BE2C (cell line): ENCODE data around the gene ARHGAP6.

Experiments used
- DNase-seq: peaks from one replicate; pipeline ENCODE4 v3.0.0-alpha.2; 2020
- H3K27me3 ChIP-seq: fragments of 250-450 bp; sonication (Bioruptor Pico); 2 replicates; pipeline ENCODE4 v1.5.1; 2020; ENCODE audit warnings: mild to moderate bottlenecking
- H3K36me3 ChIP-seq: fragments of 250-450 bp; sonication (Bioruptor Pico); 2 replicates; pipeline ENCODE4 v1.5.1; 2020; ENCODE audit warnings: mild to moderate bottlenecking
- H3K4me1 ChIP-seq: fragments of 250-450 bp; sonication (Bioruptor Pico); 2 replicates; pipeline ENCODE4 v1.5.1; 2020
- H3K4me3 ChIP-seq: 2 replicates; pipeline ENCODE4 v1.5.1; 2011; ENCODE audit warnings: low read depth, low read length
- H3K9me3 ChIP-seq: fragments of 250-450 bp; sonication (Bioruptor Pico); 2 replicates; pipeline ENCODE4 v1.5.1; 2020
- CTCF ChIP-seq: IDR thresholded peaks from 2 replicates; pipeline ENCODE4 v1.5.1; 2012; ENCODE audit warnings: mild to moderate bottlenecking, low read depth, low read length

Gene ARHGAP6

GRCh38 chrX:11285651-11286050 is 380.1 kb downstream of the ARHGAP6 start:
- Histone ChIP-seq H3K27me3 (no peaks in the 10 kb centered on the region), H3K9me3 (no peaks in the 10 kb centered on the region), H3K36me3 (no peaks in the 10 kb centered on the region), H3K4me3 (no peak overlapping the region), H3K4me1 (no peaks in the 10 kb centered on the region)
- no peak for TF ChIP-seq CTCF
- DNase-seq = no peak

- H3K9me3 ChIP-seq = no peaks in the 10 kb centered on the region
- H3K36me3 ChIP-seq = no peaks in the 10 kb centered on the region
- no peaks in the 10 kb centered on the region for H3K27me3 ChIP-seq
- no peak for TF ChIP-seq CTCF
- no peak overlapping the region for H3K4me3 ChIP-seq
- H3K4me1 ChIP-seq = no peaks in the 10 kb centered on the region
- DNase-seq = no peak
Observed at GRCh38 chrX:11282043-11282442, 383.7 kb downstream of the ARHGAP6 start.

DNA sequence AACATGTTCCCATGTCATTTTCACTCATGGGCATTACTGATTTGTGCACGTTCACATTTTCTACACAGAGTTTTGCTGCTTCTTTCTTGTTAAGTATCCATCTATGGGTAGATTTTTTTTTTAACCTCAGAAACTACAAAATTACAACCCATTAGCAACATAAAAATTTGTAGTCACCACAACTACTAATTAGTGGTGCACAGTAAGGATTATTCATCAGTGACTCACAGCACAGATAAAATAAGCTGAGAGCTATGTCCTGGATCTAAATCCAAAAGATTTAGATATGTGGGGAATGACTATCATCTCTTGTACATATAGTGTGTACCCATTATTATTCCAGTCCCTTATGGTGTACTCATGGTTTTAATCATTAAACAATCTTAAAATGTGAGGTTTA is 392.2 kb downstream of the ARHGAP6 start:
- no peak for DNase-seq
- H3K9me3 ChIP-seq = no peaks in the 10 kb centered on the region
- no peak overlapping the region for H3K4me3 ChIP-seq
- TF ChIP-seq CTCF = no peak
- no peaks in the 10 kb centered on the region for H3K36me3 ChIP-seq
- H3K27me3 ChIP-seq = no peaks in the 10 kb centered on the region
- H3K4me1 ChIP-seq = no peaks in the 10 kb centered on the region

GRCh38 chrX:11272863-11273262 is 392.9 kb downstream of the ARHGAP6 start:
- Histone ChIP-seq H3K36me3 (no peaks in the 10 kb centered on the region), H3K4me3 (no peak overlapping the region), H3K9me3 (no peaks in the 10 kb centered on the region), H3K27me3 (no peaks in the 10 kb centered on the region), H3K4me1 (no peaks in the 10 kb centered on the region)
- TF ChIP-seq CTCF = no peak
- no peak for DNase-seq

DNA sequence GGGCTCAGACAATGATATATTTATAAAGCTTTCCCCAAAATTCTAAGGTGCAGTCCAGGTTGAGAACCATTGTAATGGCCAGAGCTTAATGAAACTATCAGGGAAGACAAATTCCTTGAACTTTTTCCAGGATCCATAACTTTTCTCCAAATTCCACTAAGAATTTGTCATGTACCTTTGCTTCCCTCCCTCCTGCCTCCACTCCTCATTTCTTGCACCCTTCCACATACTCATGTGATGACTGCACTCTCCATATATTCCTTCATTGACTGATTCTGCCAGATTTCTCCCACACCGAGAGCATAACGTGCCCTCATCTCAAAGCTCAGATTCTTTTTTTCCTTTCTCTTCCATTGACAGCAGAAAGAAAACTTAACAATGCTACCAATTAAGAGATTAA is 393.4 kb downstream of the ARHGAP6 start:
- no peaks in the 10 kb centered on the region for H3K27me3 ChIP-seq

DNA sequence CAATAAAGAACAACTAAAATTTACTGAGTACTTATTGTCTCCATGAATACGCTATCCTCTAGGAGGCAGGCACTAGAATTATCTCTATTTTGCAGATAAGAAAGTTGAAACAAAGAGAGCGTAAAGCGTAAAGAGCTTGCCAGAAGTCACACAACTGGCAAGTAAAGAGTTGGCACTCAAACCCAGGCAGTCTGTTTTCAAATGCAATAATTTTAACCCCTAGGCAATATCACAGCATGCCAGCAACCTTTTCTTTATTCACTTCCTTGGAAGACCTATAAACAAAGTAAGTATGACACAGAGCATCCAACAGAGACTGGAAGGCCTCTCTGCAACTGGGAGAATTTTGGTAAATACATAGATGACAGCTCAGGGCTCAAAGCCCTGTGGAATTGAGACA is 395.7 kb downstream of the ARHGAP6 start:
- no peaks in the 10 kb centered on the region for H3K4me1 ChIP-seq
- DNase-seq = no peak
- H3K4me3 ChIP-seq = no peak overlapping the region
- no peaks in the 10 kb centered on the region for H3K36me3 ChIP-seq
- no peaks in the 10 kb centered on the region for H3K27me3 ChIP-seq
- no peak for TF ChIP-seq CTCF
- H3K9me3 ChIP-seq = no peaks in the 10 kb centered on the region

More for the DNA sequence above, 393.4 kb downstream of the ARHGAP6 start:
- no peak for TF ChIP-seq CTCF
- Histone ChIP-seq H3K9me3 (no peaks in the 10 kb centered on the region), H3K4me1 (no peaks in the 10 kb centered on the region), H3K36me3 (no peaks in the 10 kb centered on the region), H3K4me3 (no peak overlapping the region)
- no peak for DNase-seq
